PFSK-1 (cell line): ENCODE measurements around the gene SETD1B.

Experiments used
- POLR2AphosphoS5 ChIP-seq: IDR thresholded peaks from 2 replicates; pipeline ENCODE4 v1.6.1; 2012; ENCODE audit warnings: low read depth, mild to moderate bottlenecking, control low read depth, low read length, moderate library complexity
- TAF1 ChIP-seq: IDR thresholded peaks from 2 replicates; pipeline ENCODE4 v1.6.1; 2012; ENCODE audit warnings: low read length, control low read depth, borderline replicate concordance; ENCODE audit not compliant: insufficient read depth
- TF ChIP-seq, protein P1 (sequence below), 2 experiments: IDR thresholded peaks; 2 replicates each; pipeline versions ENCODE4 v1.6.1 to v1.8.0; 2011 to 2012; ENCODE audit warnings: low read depth in 2 of 2, low read length in 2 of 2, control low read depth in 1 of 2, inconsistent platforms in 1 of 2, mild to moderate bottlenecking in 1 of 2, moderate library complexity in 1 of 2; ENCODE audit not compliant: insufficient read depth in 1 of 2

DNA sequence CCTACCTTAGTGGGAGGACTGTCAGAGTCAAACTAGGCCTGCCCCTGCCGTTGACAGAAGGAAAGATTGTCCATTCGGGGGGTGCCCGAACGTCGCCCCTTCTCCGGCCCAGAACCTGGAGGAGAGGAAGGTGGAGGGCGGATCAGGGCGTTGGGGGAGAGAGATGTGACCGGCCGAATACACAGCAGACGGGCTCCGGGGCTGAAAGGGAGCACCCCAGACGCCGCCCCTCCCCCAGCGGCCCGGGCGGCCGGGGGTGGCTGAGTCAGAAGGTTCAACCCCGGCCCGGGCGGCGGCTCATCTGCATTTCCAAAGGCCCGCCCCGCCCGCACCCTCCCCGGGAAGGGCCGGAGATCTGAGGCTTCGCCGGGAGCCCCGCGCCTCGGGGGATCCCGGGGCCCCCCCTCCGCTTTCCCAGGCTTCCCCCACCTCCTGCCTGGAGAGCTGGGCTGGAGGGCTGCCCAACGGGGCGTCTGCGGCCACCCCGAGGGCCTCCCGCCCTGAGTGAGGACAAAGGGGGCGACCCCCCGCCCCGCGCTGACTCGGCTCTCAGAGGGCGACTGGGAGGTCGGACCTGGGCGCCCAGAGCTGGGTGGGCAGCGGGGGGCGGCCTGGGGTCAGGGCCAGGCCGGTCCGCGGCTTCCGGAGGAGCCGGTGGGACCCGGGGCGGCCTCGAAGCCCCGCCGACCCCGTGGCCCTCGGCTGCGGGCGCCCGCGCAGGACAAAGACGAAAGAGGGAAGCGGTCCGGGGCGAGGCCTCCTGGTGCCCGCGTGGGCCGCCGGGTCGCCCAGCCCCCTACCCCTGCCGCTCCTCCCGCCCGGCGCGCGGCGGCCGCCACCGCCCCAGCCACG lies 3.7 kb upstream of the SETD1B start:
- TF ChIP-seq POLR2AphosphoS5, result peak; percentile 61; the same call in 1 of the 2 replicates
- TF ChIP-seq TAF1, result 0 out of 2 replicates have a peak, but pooled peaks have one; percentile 40
- TF ChIP-seq, protein P1, sequence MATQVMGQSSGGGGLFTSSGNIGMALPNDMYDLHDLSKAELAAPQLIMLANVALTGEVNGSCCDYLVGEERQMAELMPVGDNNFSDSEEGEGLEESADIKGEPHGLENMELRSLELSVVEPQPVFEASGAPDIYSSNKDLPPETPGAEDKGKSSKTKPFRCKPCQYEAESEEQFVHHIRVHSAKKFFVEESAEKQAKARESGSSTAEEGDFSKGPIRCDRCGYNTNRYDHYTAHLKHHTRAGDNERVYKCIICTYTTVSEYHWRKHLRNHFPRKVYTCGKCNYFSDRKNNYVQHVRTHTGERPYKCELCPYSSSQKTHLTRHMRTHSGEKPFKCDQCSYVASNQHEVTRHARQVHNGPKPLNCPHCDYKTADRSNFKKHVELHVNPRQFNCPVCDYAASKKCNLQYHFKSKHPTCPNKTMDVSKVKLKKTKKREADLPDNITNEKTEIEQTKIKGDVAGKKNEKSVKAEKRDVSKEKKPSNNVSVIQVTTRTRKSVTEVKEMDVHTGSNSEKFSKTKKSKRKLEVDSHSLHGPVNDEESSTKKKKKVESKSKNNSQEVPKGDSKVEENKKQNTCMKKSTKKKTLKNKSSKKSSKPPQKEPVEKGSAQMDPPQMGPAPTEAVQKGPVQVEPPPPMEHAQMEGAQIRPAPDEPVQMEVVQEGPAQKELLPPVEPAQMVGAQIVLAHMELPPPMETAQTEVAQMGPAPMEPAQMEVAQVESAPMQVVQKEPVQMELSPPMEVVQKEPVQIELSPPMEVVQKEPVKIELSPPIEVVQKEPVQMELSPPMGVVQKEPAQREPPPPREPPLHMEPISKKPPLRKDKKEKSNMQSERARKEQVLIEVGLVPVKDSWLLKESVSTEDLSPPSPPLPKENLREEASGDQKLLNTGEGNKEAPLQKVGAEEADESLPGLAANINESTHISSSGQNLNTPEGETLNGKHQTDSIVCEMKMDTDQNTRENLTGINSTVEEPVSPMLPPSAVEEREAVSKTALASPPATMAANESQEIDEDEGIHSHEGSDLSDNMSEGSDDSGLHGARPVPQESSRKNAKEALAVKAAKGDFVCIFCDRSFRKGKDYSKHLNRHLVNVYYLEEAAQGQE (IDR thresholded peaks at IDR 0.05; ENCODE audit: insufficient read depth in 1 of 2, low read depth in 2 of 2, low read length in 2 of 2), result no peak
